GM12878 (cell line): ENCODE results near the gene TRAPPC2. TPM values are rescaled to one million over a fixed set of nuclear protein-coding genes. Genes with fewer than 3 reads are reported as not detected.

Experiments
- BACH1 ChIP-seq: fragments of 450-650 bp; IDR thresholded peaks from 2 replicates; pipeline ENCODE4 v1.6.1; 2017; ENCODE audit warnings: mild to moderate bottlenecking, borderline replicate concordance
- CBX5 ChIP-seq: sonication (generic); IDR thresholded peaks from 2 replicates; pipeline ENCODE4 v1.6.1; 2016; ENCODE audit warnings: low read depth, moderate library complexity, mild to moderate bottlenecking, inconsistent platforms
- HCFC1 ChIP-seq: fragments of 150-350 bp; IDR thresholded peaks from 2 replicates; pipeline ENCODE4 v1.6.1; 2014; ENCODE audit warnings: low read length
- HSF1 ChIP-seq: fragments of 150-350 bp; IDR thresholded peaks from 2 replicates; pipeline ENCODE4 v1.6.1; 2014; ENCODE audit warnings: mild to moderate bottlenecking, low read depth, low read length
- KDM1A ChIP-seq: fragments of 200-600 bp; sonication (generic); IDR thresholded peaks from 2 replicates; pipeline ENCODE4 v1.6.1; 2016; ENCODE audit warnings: borderline replicate concordance
- KLF5 ChIP-seq: fragments of 450-650 bp; IDR thresholded peaks from 2 replicates; pipeline ENCODE4 v1.6.1; 2014; ENCODE audit warnings: mild to moderate bottlenecking; ENCODE audit not compliant: partially characterized antibody
- MAX ChIP-seq: IDR thresholded peaks from 2 replicates; pipeline ENCODE4 v1.6.1; 2012; ENCODE audit warnings: low read depth, low read length, improper control_type of control experiment
- MEF2B ChIP-seq: fragments of 450-650 bp; IDR thresholded peaks from 2 replicates; pipeline ENCODE4 v1.6.1; 2018; ENCODE audit warnings: mild to moderate bottlenecking, moderate library complexity; ENCODE audit not compliant: partially characterized antibody, poor library complexity, severe bottlenecking
- MYC ChIP-seq: IDR thresholded peaks from 2 replicates; pipeline ENCODE4 v1.6.1; 2011; ENCODE audit warnings: mild to moderate bottlenecking, low read length, moderate library complexity, inconsistent platforms; ENCODE audit not compliant: insufficient read depth, insufficient replicate concordance, insufficient read length, severe bottlenecking
- NFIC ChIP-seq: IDR thresholded peaks from 2 replicates; pipeline ENCODE4 v1.6.1; 2012; ENCODE audit warnings: low read depth, mild to moderate bottlenecking, inconsistent platforms, low read length, moderate library complexity
- POLR2AphosphoS5 ChIP-seq: IDR thresholded peaks from 2 replicates; pipeline ENCODE4 v1.6.1; 2011; ENCODE audit warnings: mild to moderate bottlenecking, low read length, inconsistent platforms
- POU2F2 ChIP-seq: IDR thresholded peaks from 3 replicates; pipeline ENCODE4 v1.6.1; 2011; ENCODE audit warnings: low read depth, mild to moderate bottlenecking, low read length, borderline replicate concordance
- SIN3A ChIP-seq: IDR thresholded peaks from 2 replicates; pipeline ENCODE4 v1.6.1; 2012; ENCODE audit warnings: low read depth, low read length, improper control_type of control experiment
- SMAD1 ChIP-seq: fragments of 450-650 bp; IDR thresholded peaks from 2 replicates; pipeline ENCODE4 v1.6.1; 2018; ENCODE audit warnings: mild to moderate bottlenecking, low read depth; ENCODE audit not compliant: partially characterized antibody
- SUPT20H ChIP-seq: IDR thresholded peaks from 2 replicates; pipeline ENCODE4 v1.6.1; 2011; ENCODE audit warnings: low read depth, mild to moderate bottlenecking, low read length, moderate library complexity, borderline replicate concordance; ENCODE audit not compliant: control insufficient read depth
- ZNF687 ChIP-seq: fragments of 450-650 bp; IDR thresholded peaks from 2 replicates; pipeline ENCODE4 v1.6.1; 2017; ENCODE audit warnings: mild to moderate bottlenecking, moderate library complexity
- polyA plus RNA-seq, 11 experiments: library from polyadenylated mRNA; depleted of rRNA in 4 of 11; unstranded in 6 of 11; stranded (reverse) in 5 of 11; fragments of >200 nt; fragmentation: Nextera tagmentation in 4 of 11; fragmentation: Illumina TruSeq in 1 of 11; extraction: Ambion mirVana in 4 of 11; extraction: Trizol in 1 of 11; gene quantifications; 1 replicate in 1 of 11; 2 replicates in 10 of 11; pipeline versions ENCODE4 v1.2.1 to v1.2.3, GENCODE V29; 2011 to 2016; ENCODE audit warnings: inconsistent platforms in 2 of 11, missing spikeins in 2 of 11, low read depth in 1 of 11
- total RNA-seq, 4 experiments: library from RNA; depleted of rRNA in 3 of 4; stranded (reverse); fragments of >200 nt in 3 of 4; fragmentation: Illumina TruSeq in 1 of 4; extraction: Trizol in 1 of 4; gene quantifications; 2 replicates each; pipeline versions ENCODE4 v1.2.1 to v1.2.3, GENCODE V29; 2013 to 2021
- TF ChIP-seq, protein P1 (sequence below): IDR thresholded peaks from 2 replicates; pipeline ENCODE4 v1.6.1; 2011; ENCODE audit warnings: borderline replicate concordance, low read depth, mild to moderate bottlenecking, moderate library complexity, mixed read lengths, low read length; ENCODE audit not compliant: insufficient read depth; ENCODE audit errors: extremely low read length
- TF ChIP-seq, protein P2 (sequence below): IDR thresholded peaks from 2 replicates; pipeline ENCODE4 v1.6.1; 2011; ENCODE audit warnings: low read depth, mild to moderate bottlenecking, low read length, moderate library complexity, borderline replicate concordance; ENCODE audit errors: extremely low read depth

Gene TRAPPC2
- total and polyA plus RNA-seq, 10 of the 15 experiments (the other 5 are each of a cell fraction or from before 2014, with no cell fraction given): 12.4 to 28.4 (median 21.3) TPM

GRCh38 chrX:13699183-13699826 is 35.1 kb downstream of the TRAPPC2 start (continued):
- no peak for TF ChIP-seq CBX5
- TF ChIP-seq, protein P1, sequence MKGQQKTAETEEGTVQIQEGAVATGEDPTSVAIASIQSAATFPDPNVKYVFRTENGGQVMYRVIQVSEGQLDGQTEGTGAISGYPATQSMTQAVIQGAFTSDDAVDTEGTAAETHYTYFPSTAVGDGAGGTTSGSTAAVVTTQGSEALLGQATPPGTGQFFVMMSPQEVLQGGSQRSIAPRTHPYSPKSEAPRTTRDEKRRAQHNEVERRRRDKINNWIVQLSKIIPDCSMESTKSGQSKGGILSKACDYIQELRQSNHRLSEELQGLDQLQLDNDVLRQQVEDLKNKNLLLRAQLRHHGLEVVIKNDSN: no peak
- TF ChIP-seq POLR2AphosphoS5: no peak
- TF ChIP-seq, protein P2, sequence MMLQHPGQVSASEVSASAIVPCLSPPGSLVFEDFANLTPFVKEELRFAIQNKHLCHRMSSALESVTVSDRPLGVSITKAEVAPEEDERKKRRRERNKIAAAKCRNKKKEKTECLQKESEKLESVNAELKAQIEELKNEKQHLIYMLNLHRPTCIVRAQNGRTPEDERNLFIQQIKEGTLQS: no peak
- no peak for TF ChIP-seq KLF5
- TF ChIP-seq NFIC: peak; percentile 40; the same call in 1 of the 2 replicates
- TF ChIP-seq MEF2B: no peak
- no peak for TF ChIP-seq SIN3A
- no peak for TF ChIP-seq MYC
- TF ChIP-seq POU2F2: no peak
- no peak for TF ChIP-seq ZNF687
- no peak for TF ChIP-seq MAX
- no peak for TF ChIP-seq HSF1
- no peak for TF ChIP-seq KDM1A
- TF ChIP-seq HCFC1: no peak
- no peak for TF ChIP-seq SUPT20H
- no peak for TF ChIP-seq SMAD1
- no peak for TF ChIP-seq BACH1
